Cerebellar cortex (tissue), 1 donor: ENCODE measurements around the gene KIAA1755.

Experiments
- DNase-seq: peaks from one replicate; pipeline ENCODE4 v3.0.0-alpha.2; 2015; ENCODE audit warnings: low spot score

The KIAA1755 gene

GRCh38 chr20:38203981-38204357 is 56.6 kb downstream of the KIAA1755 start:
- no peak for DNase-seq

- no peak for DNase-seq
These were observed 57.1 kb downstream of the KIAA1755 start for GRCh38 chr20:38203337-38203980.

- DNase-seq = no peak
These were observed 57.6 kb downstream of the KIAA1755 start for GRCh38 chr20:38202982-38203293.

- no peak for DNase-seq
These were observed 58.2 kb downstream of the KIAA1755 start for GRCh38 chr20:38202153-38202981.

GRCh38 chr20:38201356-38201755 is 59.2 kb downstream of the KIAA1755 start:
- DNase-seq = no peak

GRCh38 chr20:38200646-38201045 is 59.9 kb downstream of the KIAA1755 start:
- DNase-seq = no peak

- DNase-seq = no peak
These were observed 60.8 kb downstream of the KIAA1755 start for GRCh38 chr20:38199501-38200390.

- DNase-seq = no peak
These were observed 62.2 kb downstream of the KIAA1755 start for GRCh38 chr20:38198238-38198861.

GRCh38 chr20:38197619-38198018 is 62.9 kb downstream of the KIAA1755 start:
- DNase-seq = no peak

GRCh38 chr20:38197217-38197616 is 63.3 kb downstream of the KIAA1755 start:
- DNase-seq = no peak

- DNase-seq = no peak
These were observed 63.9 kb downstream of the KIAA1755 start for GRCh38 chr20:38196592-38196991.

- no peak for DNase-seq
These were observed 64.5 kb downstream of the KIAA1755 start for GRCh38 chr20:38196076-38196475.

- DNase-seq = no peak
These were observed 65.0 kb downstream of the KIAA1755 start for GRCh38 chr20:38195521-38195920.

- DNase-seq = no peak
These were observed 65.5 kb downstream of the KIAA1755 start for GRCh38 chr20:38194971-38195504.

GRCh38 chr20:38193586-38194105 is 66.9 kb downstream of the KIAA1755 start:
- no peak for DNase-seq

- DNase-seq = no peak
These were observed 68.1 kb downstream of the KIAA1755 start for GRCh38 chr20:38192323-38192885.

GRCh38 chr20:38191654-38192053 is 68.9 kb downstream of the KIAA1755 start:
- no peak for DNase-seq

GRCh38 chr20:38190936-38191371 is 69.6 kb downstream of the KIAA1755 start:
- DNase-seq = no peak

- no peak for DNase-seq
These were observed 70.4 kb downstream of the KIAA1755 start for GRCh38 chr20:38190166-38190565.

GRCh38 chr20:38187517-38187916 is 73.0 kb downstream of the KIAA1755 start:
- no peak for DNase-seq

GRCh38 chr20:38186788-38187221 is 73.7 kb downstream of the KIAA1755 start:
- DNase-seq = no peak
